ENCODE measurements around the gene SLC27A2. TPM values are rescaled to one million over a fixed set of nuclear protein-coding genes. Genes with fewer than 3 reads are reported as not detected.

Gene SLC27A2
- total and polyA plus RNA-seq, 7 donors = 0.01 to 0.04 TPM; not detected in 5

GRCh38 chr15:50162969-50163718 is 18.9 kb upstream of the SLC27A2 start:
- TF ChIP-seq CTCF (IDR thresholded peaks at IDR 0.05) = no peak
- Histone ChIP-seq H3K27ac (no peak overlapping the region), H3K4me3 (no peak overlapping the region), H3K9me3 (no peaks in the 10 kb centered on the region), H3K27me3 (ENCODE audit: insufficient read depth in 3 of 3, low read length in 2 of 3) (no peaks in the 10 kb centered on the region), H3K36me3 (ENCODE audit: insufficient read depth in 1 of 2, low read depth in 1 of 2) (no peaks in the 10 kb centered on the region), H3K4me1 (no peaks in the 10 kb centered on the region)
- DNase-seq (no peak), ATAC-seq (no peak)
- 60 to 76% (median 74%) methylated on average over 2 of the region's 2 CpGs for WGBS, 3 donors
- intact Hi-C loops (cut with DNase I) = no loop called here

GRCh38 chr15:50163719-50164410 is 18.1 kb upstream of the SLC27A2 start:
- Histone ChIP-seq H3K36me3 (ENCODE audit: insufficient read depth in 1 of 2, low read depth in 1 of 2) (no peaks in the 10 kb centered on the region), H3K27ac (no peak overlapping the region), H3K4me1 (no peaks in the 10 kb centered on the region), H3K27me3 (ENCODE audit: insufficient read depth in 3 of 3, low read length in 2 of 3) (no peaks in the 10 kb centered on the region), H3K9me3 (no peaks in the 10 kb centered on the region), H3K4me3 (no peak overlapping the region)
- ATAC-seq = no peak
- 76 to 92% (median 89%) methylated on average over 2 of the region's 2 CpGs for WGBS, 3 donors
- intact Hi-C loops (cut with DNase I) = no loop called here
- TF ChIP-seq CTCF (IDR thresholded peaks at IDR 0.05) = no peak
- DNase-seq = no peak

GRCh38 chr15:50164458-50164857 is 17.5 kb upstream of the SLC27A2 start:
- intact Hi-C loops (cut with DNase I) = no loop called here

DNA sequence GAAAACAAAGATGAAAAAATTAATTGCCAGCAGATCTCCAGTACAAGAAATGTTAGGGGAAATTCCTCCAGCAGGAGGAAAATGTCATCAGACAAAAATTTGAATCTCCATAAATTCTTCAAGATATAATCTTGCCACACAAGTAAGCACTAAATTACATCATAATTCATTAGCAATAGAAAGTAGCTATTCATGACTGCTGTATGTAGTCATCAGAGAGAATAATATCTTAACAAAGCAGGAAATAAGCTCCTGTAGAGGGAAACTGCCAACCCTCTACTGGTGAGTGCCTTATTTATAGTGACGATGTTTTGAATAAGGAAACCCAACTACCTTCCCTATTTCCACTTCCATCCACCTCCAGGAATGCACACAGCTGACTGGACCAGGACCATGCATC is 15.8 kb upstream of the SLC27A2 start:
- intact Hi-C loops (cut with DNase I) = no loop called here
- DNase-seq = no peak
- TF ChIP-seq CTCF (IDR thresholded peaks at IDR 0.05) = no peak
- H3K36me3 ChIP-seq (ENCODE audit: insufficient read depth in 1 of 2, low read depth in 1 of 2) = no peaks in the 10 kb centered on the region
- no peaks in the 10 kb centered on the region for H3K9me3 ChIP-seq
- H3K27ac ChIP-seq = no peak overlapping the region
- no peak for ATAC-seq
- H3K27me3 ChIP-seq (ENCODE audit: insufficient read depth in 3 of 3, low read length in 2 of 3) = no peaks in the 10 kb centered on the region
- H3K4me1 ChIP-seq = no peaks in the 10 kb centered on the region
- WGBS, 3 donors = 46 to 68% (median 56%) methylated on average over 1 of the region's 1 CpG
- no peak overlapping the region for H3K4me3 ChIP-seq

More at GRCh38 chr15:50164458-50164857, 17.5 kb upstream of the SLC27A2 start:
- Histone ChIP-seq H3K9me3 (no peaks in the 10 kb centered on the region), H3K36me3 (ENCODE audit: insufficient read depth in 1 of 2, low read depth in 1 of 2) (no peaks in the 10 kb centered on the region), H3K27me3 (ENCODE audit: insufficient read depth in 3 of 3, low read length in 2 of 3) (no peaks in the 10 kb centered on the region), H3K4me1 (no peaks in the 10 kb centered on the region), H3K4me3 (no peak overlapping the region), H3K27ac (no peak overlapping the region)
- ATAC-seq (no peak), DNase-seq (no peak)
- TF ChIP-seq CTCF (IDR thresholded peaks at IDR 0.05) = no peak
- 72 to 87% (median 74%) methylated on average over 1 of the region's 1 CpG for WGBS, 3 donors
